Heart left ventricle (tissue), 13 donors: ENCODE measurements around the gene KDM4B.

Source experiments
- POLR2A ChIP-seq, 2 donors: fragments of 450-650 bp; IDR thresholded peaks; one replicate each; pipeline ENCODE4 v1.6.1; 2017; ENCODE audit warnings: antibody characterized with exemption in 2 of 2, mild to moderate bottlenecking in 2 of 2, moderate library complexity in 2 of 2
- TF ChIP-seq, protein P1 (sequence below), 12 donors: fragments of 200-600 bp; sonication (generic) in 4 of 12; IDR thresholded peaks; one replicate each; pipeline versions ENCODE4 v1.5.0 to v1.8.0; 2018 to 2022; ENCODE audit warnings: antibody characterized with exemption in 12 of 12, mild to moderate bottlenecking in 5 of 12
- donor health status: ischemic (EF 13 %, LVEDD 7.1; RV severe dilation, severe dysfunction).
- donor health status: DM: no; HTN: yes; CAD: no.
- donor health status: DM: no; HTN: no; CAD: no.
- donor health status: ischemic (EF 25% LVEDD 6.9; RV normal size, moderate dysfunction).
- donor health status: ischemic (EF 25% LVEDD 5.7; RV mildly dilated, moderate dysfunction).
- donor health status: ischemic (EF 35%, LVEDD 5.7; RV mildly dilated, moderate dysfunction).
- donor health status: nonischemic (EF 11% LVEDD 7.7; RV severe dilation, severe dysfunction).
- donor health status: DM: yes; HTN: yes; CAD: no.
- donor health status: PGD.
- donor health status: ischemic (EF 29% LVEDD 5.4; RV normal size, mild dysfunction).
- donor health status: nonischemic (EF 23%, LVEDD 6.1; RV moderate dilation, normal function).

DNA sequence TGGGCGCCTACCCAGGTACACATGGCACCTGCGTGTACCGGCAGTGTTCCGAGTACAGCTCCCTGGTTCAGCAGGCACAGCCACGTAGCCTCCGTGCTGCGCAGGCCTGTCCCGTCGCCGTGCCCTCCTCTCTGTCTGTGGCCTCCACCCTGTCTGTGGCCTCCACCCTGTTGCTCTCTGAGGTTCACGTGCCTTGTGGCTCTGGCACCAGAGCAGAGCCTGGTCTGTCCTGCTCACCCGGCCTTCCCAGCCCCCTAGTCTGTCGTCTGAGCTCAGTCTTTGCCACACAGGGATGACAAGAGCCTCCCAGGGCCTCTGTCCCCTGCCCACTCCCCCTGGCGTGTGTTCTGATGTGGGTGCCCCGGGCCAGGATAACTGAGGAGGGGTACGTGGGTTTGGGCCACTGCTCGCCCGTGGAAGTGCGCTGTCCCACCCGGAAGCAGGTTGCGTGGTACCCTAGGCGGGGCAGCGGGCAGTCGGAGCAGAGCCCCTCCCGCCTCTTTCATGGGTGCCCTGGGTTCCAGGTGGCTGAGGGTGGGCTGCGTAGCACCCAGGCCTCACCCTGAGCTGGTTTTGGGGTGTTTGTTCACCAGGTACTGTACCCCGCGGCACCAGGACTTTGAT lies 71.7 kb downstream of the KDM4B start:
- TF ChIP-seq, protein P1, sequence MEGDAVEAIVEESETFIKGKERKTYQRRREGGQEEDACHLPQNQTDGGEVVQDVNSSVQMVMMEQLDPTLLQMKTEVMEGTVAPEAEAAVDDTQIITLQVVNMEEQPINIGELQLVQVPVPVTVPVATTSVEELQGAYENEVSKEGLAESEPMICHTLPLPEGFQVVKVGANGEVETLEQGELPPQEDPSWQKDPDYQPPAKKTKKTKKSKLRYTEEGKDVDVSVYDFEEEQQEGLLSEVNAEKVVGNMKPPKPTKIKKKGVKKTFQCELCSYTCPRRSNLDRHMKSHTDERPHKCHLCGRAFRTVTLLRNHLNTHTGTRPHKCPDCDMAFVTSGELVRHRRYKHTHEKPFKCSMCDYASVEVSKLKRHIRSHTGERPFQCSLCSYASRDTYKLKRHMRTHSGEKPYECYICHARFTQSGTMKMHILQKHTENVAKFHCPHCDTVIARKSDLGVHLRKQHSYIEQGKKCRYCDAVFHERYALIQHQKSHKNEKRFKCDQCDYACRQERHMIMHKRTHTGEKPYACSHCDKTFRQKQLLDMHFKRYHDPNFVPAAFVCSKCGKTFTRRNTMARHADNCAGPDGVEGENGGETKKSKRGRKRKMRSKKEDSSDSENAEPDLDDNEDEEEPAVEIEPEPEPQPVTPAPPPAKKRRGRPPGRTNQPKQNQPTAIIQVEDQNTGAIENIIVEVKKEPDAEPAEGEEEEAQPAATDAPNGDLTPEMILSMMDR (IDR thresholded peaks at IDR 0.05): no peak
- TF ChIP-seq POLR2A (IDR thresholded peaks at IDR 0.05): no peak
